ENCODE data around the gene DNLZ. TPM values are rescaled to one million over a fixed set of nuclear protein-coding genes. Genes with fewer than 3 reads are reported as not detected.
"Not testable (repeated sequence)": the region's sequence is repeated elsewhere in the genome, so short reads cannot be mapped to it uniquely, and the experiment has no call there.

The DNLZ gene
- total RNA-seq, 2 experiments from 2014 or later: 24.9 to 26.2 TPM

GRCh38 chr9:136362450-136362784, 1.1 kb downstream of the DNLZ start:
- Mint-ChIP-seq H3K27ac (peak overlapping the region; percentile 29), H3K4me3 (no peak overlapping the region), H3K36me3 (no peaks in the 10 kb centered on the region), H3K4me1 (peaks cover 2% of the 10 kb centered on the region), H3K27me3 (no peaks in the 10 kb centered on the region), H3K9me3 (no peaks in the 10 kb centered on the region)
- no peak for DNase-seq

DNA sequence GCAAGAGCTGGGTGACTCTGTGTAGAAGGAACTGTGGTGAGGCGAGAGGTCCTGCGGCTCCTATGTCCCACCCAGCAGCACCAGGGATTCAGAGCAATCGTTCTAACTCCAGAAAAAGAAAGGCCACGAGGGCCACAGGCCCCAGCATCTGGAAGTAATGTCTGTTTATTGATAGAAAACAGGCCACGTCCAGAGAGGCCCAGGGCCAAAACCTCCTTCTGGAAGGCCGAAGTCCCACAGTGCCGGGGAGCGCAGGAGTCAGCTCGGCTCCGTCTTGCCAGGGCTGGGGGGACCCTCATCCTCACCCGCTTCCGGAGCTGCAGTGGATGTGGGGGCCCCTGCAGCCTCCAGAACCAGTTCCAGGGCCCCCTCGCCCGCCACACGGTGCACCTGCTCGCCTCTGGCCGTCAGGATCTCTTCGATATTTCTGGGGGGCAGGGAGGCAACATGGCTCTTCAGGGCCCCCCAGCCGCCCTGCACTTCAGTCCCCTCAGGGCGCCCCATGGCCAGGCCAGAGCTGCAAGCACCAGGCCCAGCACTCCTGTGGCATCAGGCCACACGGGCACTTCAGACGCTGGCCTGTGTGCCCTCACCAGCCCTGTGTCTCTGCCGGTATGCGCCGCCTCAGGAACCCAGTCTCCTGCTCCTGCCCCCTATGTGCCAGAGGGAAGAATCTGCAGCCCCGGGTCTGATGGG, 1.6 kb downstream of the DNLZ start:
- H3K4me3 Mint-ChIP-seq: no peak overlapping the region
- peaks cover 2% of the 10 kb centered on the region for H3K4me1 Mint-ChIP-seq
- no peaks in the 10 kb centered on the region for H3K36me3 Mint-ChIP-seq
- H3K9me3 Mint-ChIP-seq: no peaks in the 10 kb centered on the region
- no peaks in the 10 kb centered on the region for H3K27me3 Mint-ChIP-seq
- no peak for DNase-seq
- no peak overlapping the region for H3K27ac Mint-ChIP-seq

DNA sequence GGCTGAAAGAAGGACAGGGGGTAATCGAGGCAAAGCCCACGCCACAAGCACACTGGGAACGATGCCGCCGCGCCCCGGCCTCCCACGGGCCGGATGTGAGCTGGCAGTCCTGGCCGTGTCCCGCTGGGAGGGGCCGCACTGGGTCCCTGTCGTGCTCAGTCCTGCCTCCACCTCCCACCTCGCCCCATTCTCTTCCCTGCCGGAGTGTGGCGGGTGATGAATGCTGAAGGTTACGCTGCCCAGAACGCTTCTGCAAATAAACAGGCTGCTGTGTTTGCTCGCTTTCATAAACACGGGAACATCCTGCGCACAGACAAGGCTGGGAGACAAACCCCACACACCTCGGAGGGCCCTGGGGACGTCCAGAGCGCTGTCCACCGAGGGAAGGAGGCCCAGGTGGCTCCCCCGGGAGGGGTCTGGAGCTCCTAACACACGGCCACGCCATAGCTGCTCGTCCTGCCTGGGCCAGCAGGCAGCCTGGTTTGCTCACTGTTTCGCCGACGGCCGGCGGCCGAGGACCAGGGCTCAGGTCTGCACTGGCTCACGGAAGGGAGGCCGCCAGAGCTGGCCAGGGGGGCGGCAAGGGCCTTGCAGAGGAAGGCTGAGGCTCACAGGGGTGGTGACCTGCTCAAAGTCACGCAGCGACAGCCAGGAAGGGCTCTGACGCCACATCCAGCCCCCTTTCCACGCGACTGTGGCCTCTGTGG, 2.3 kb downstream of the DNLZ start:
- H3K27ac Mint-ChIP-seq: no peak overlapping the region
- H3K9me3 Mint-ChIP-seq: no peaks in the 10 kb centered on the region
- H3K36me3 Mint-ChIP-seq: no peaks in the 10 kb centered on the region
- no peak for DNase-seq
- no peaks in the 10 kb centered on the region for H3K27me3 Mint-ChIP-seq
- H3K4me3 Mint-ChIP-seq: no peak overlapping the region
- H3K4me1 Mint-ChIP-seq: peaks cover 2% of the 10 kb centered on the region

DNA sequence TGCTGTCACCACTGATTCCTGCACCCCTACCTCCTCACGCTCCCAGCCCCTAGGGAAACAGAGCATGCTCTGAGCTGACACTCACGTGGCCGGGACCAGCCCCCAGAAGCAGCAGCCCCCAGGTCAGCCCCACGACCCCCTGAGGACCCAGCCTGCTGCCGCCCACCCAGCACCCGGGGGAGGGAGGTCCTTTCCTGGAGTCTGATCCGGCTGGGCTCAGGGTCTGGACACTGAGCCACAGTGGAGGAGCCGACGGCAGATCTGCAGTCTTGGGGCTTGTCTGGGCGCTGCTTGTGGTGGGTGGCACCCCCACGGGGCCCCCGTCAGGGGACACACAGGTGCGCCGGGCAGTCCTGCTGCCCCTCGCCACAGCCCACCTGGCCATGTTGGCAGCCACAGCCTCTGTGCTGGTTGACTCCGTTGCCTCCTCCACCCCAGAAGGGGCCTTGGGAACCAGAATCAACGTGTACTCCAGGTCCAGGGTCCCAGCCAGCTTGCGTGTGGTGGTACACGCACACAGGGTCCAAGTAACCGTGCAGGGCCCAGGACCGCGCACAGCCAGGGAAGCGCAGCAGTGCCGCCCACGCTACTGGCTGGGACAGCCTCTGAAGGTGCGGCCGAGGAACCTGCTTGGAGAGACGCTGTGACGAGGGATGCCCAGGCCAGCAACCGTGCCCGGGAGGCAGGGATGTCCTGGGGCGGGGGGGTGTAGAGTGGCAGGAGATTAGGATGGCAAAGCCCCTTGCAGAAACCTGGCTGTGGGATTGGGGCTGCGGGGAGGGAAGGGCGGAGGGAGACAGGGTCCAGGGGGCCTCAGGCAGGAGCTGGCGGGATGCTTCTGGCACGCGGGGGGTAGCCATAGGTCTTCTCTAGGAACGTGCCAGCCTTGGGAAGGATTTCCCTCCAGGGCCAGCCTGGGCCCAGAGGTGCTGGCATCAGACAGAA, 3.5 kb downstream of the DNLZ start:
- H3K4me3 Mint-ChIP-seq: no peak overlapping the region
- DNase-seq: no peak
- H3K9me3 Mint-ChIP-seq: no peaks in the 10 kb centered on the region
- no peaks in the 10 kb centered on the region for H3K27me3 Mint-ChIP-seq
- H3K4me1 Mint-ChIP-seq: peaks cover 2% of the 10 kb centered on the region
- no peak overlapping the region for H3K27ac Mint-ChIP-seq
- no peaks in the 10 kb centered on the region for H3K36me3 Mint-ChIP-seq

- Mint-ChIP-seq H3K27ac (no peak overlapping the region), H3K36me3 (no peaks in the 10 kb centered on the region), H3K9me3 (no peaks in the 10 kb centered on the region), H3K27me3 (no peaks in the 10 kb centered on the region), H3K4me1 (peaks cover 2% of the 10 kb centered on the region), H3K4me3 (no peak overlapping the region)
- no peak for DNase-seq
Measured at GRCh38 chr9:136358888-136359287, 4.7 kb downstream of the DNLZ start.

DNA sequence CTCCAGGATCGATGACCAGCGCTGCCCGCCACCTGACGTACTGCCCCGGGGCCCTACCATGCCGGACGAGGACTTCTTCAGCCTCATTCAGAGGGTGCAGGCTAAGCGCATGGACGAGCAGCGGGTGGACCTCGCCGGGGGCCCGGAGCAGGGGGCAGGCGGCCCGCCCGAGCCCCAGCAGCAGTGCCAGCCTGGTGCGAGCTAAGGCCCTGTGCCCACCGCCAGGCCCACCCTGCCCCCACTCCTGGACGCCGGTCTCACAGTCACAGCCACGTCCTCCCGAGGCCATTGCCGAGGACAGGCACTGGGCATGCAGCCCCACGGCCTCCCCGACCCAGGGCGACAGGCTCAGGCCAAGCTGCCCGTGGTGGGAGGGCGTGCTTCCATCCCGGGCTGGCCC, 5.5 kb downstream of the DNLZ start:
- no peak for DNase-seq
- peaks cover 2% of the 10 kb centered on the region for H3K4me1 Mint-ChIP-seq
- no peak overlapping the region for H3K4me3 Mint-ChIP-seq
- H3K27ac Mint-ChIP-seq: no peak overlapping the region
- H3K9me3 Mint-ChIP-seq: no peaks in the 10 kb centered on the region
- no peaks in the 10 kb centered on the region for H3K36me3 Mint-ChIP-seq
- no peaks in the 10 kb centered on the region for H3K27me3 Mint-ChIP-seq

GRCh38 chr9:136357202-136357725, 6.3 kb downstream of the DNLZ start:
- H3K27me3 Mint-ChIP-seq: no peaks in the 10 kb centered on the region
- no peaks in the 10 kb centered on the region for H3K4me1 Mint-ChIP-seq
- no peak overlapping the region for H3K27ac Mint-ChIP-seq
- H3K36me3 Mint-ChIP-seq: no peaks in the 10 kb centered on the region
- H3K4me3 Mint-ChIP-seq: no peak overlapping the region
- no peak for DNase-seq
- no peaks in the 10 kb centered on the region for H3K9me3 Mint-ChIP-seq

GRCh38 chr9:136355616-136356557, 7.7 kb downstream of the DNLZ start:
- H3K4me1 Mint-ChIP-seq: no peaks in the 10 kb centered on the region

DNA sequence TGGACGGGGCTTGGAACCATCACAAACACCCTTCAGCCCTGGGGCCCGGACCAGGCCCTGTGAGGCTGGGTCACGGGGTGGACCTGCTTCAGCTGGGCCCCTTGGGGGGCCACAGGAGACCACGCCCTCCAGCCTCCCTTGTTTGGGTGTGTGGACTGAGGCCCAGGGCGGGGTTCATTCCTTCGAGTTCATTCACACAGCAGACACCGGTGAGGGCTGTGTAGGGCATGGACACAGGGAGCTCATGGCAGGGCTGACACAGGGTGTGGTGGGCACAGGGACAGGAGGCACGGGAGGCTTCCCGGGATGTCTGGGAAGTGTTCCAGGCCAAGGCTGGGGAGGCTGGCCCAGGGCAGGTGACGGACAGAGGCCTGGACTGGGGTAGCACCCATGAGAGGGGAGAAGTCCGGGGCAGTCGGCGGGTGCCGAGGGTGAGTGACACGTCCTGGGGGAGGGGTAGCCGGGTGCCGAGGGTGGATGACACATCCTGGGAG, 8.9 kb downstream of the DNLZ start:
- H3K27me3 Mint-ChIP-seq: no peaks in the 10 kb centered on the region
- no peak for DNase-seq
- H3K4me3 Mint-ChIP-seq: no peak overlapping the region
- H3K27ac Mint-ChIP-seq: no peak overlapping the region
- H3K4me1 Mint-ChIP-seq: no peaks in the 10 kb centered on the region
- no peaks in the 10 kb centered on the region for H3K9me3 Mint-ChIP-seq
- no peaks in the 10 kb centered on the region for H3K36me3 Mint-ChIP-seq

More at GRCh38 chr9:136355616-136356557, 7.7 kb downstream of the DNLZ start:
- H3K27me3 Mint-ChIP-seq: no peaks in the 10 kb centered on the region
- no peak for DNase-seq
- H3K9me3 Mint-ChIP-seq: no peaks in the 10 kb centered on the region
- no peak overlapping the region for H3K27ac Mint-ChIP-seq
- H3K36me3 Mint-ChIP-seq: no peaks in the 10 kb centered on the region
- no peak overlapping the region for H3K4me3 Mint-ChIP-seq

- H3K4me3 Mint-ChIP-seq: no peak overlapping the region
Measured at GRCh38 chr9:136353757-136354488, 9.6 kb downstream of the DNLZ start.

GRCh38 chr9:136353088-136353487, 10.5 kb downstream of the DNLZ start:
- DNase-seq: no peak
- Mint-ChIP-seq H3K4me1 (no peaks in the 10 kb centered on the region), H3K4me3 (no peak overlapping the region), H3K27ac (no peak overlapping the region), H3K9me3 (no peaks in the 10 kb centered on the region), H3K27me3 (no peaks in the 10 kb centered on the region), H3K36me3 (no peaks in the 10 kb centered on the region)

More at GRCh38 chr9:136353757-136354488, 9.6 kb downstream of the DNLZ start:
- H3K9me3 Mint-ChIP-seq: no peaks in the 10 kb centered on the region
- no peaks in the 10 kb centered on the region for H3K27me3 Mint-ChIP-seq
- no peak overlapping the region for H3K27ac Mint-ChIP-seq
- H3K4me1 Mint-ChIP-seq: no peaks in the 10 kb centered on the region
- no peak for DNase-seq
- no peaks in the 10 kb centered on the region for H3K36me3 Mint-ChIP-seq

- Mint-ChIP-seq H3K4me1 (no peaks in the 10 kb centered on the region), H3K27ac (no peak overlapping the region), H3K36me3 (no peaks in the 10 kb centered on the region), H3K4me3 (peak overlapping the region; percentile 51), H3K9me3 (no peaks in the 10 kb centered on the region), H3K27me3 (no peaks in the 10 kb centered on the region)
- no peak for DNase-seq
Measured at GRCh38 chr9:136352682-136353081, 10.9 kb downstream of the DNLZ start.

- DNase-seq, H3K27me3 Mint-ChIP-seq, H3K4me3 Mint-ChIP-seq, H3K27ac Mint-ChIP-seq, H3K9me3 Mint-ChIP-seq, H3K4me1 Mint-ChIP-seq, H3K36me3 Mint-ChIP-seq: not testable (repeated sequence)
Measured at GRCh38 chr9:136351868-136352267, 11.7 kb downstream of the DNLZ start.
